22Rv1 (cell line): ENCODE measurements around the gene RECQL.
"Not testable (repeated sequence)": the region's sequence is repeated elsewhere in the genome, so short reads cannot be mapped to it uniquely, and the experiment has no call there.

ENCODE experiments used
- H3K27ac ChIP-seq: fragments of 450-650 bp; 2 replicates; pipeline ENCODE4 v1.5.1; 2017
- ZFX ChIP-seq: fragments of 450-650 bp; IDR thresholded peaks from 2 replicates; pipeline ENCODE4 v1.6.1; 2017; ENCODE audit warnings: antibody characterized with exemption, borderline replicate concordance
- TF ChIP-seq, protein P1 (sequence below): fragments of 450-650 bp; IDR thresholded peaks from 2 replicates; pipeline ENCODE4 v1.5.1; 2017; ENCODE audit warnings: mild to moderate bottlenecking

RECQL gene

DNA sequence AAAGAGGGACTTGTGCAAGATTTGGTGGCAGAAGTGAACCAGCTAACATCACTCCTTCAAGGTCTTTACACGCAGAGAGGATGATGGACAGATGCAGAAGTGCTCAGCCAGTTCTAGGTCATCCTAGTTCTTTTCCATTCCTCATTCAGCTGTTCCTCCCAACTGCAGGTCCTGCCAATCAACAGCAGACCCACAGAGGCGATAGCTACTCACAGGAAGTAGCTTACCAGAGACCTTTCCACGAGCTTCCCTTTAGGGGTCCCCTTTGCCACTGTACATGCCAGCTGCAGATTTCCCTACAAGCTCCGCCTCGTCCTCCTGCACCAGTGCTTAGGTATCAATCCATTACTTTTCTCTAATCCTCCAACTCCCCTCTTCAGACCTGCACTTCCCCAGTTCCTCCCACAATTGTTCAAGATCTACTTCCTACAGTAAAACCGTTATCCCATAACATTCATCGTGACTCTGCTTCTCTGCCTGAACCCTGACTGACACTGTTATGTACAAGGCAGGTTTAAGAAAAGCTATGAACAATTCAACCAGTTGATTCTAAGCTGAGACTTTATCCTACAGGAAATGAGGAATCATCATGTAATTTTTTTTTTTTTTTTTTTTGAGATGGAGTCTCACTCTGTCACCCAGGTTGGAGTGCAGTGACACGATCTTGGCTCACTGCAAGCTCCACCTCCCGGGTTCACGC lies 22.5 kb downstream of the RECQL start:
- TF ChIP-seq, protein P1, sequence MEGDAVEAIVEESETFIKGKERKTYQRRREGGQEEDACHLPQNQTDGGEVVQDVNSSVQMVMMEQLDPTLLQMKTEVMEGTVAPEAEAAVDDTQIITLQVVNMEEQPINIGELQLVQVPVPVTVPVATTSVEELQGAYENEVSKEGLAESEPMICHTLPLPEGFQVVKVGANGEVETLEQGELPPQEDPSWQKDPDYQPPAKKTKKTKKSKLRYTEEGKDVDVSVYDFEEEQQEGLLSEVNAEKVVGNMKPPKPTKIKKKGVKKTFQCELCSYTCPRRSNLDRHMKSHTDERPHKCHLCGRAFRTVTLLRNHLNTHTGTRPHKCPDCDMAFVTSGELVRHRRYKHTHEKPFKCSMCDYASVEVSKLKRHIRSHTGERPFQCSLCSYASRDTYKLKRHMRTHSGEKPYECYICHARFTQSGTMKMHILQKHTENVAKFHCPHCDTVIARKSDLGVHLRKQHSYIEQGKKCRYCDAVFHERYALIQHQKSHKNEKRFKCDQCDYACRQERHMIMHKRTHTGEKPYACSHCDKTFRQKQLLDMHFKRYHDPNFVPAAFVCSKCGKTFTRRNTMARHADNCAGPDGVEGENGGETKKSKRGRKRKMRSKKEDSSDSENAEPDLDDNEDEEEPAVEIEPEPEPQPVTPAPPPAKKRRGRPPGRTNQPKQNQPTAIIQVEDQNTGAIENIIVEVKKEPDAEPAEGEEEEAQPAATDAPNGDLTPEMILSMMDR, result no peak
- no peak overlapping the region for H3K27ac ChIP-seq

GRCh38 chr12:21476949-21477348 lies 24.5 kb downstream of the RECQL start:
- no peak overlapping the region for H3K27ac ChIP-seq
- no peak for TF ChIP-seq ZFX
- TF ChIP-seq, protein P1, result no peak

DNA sequence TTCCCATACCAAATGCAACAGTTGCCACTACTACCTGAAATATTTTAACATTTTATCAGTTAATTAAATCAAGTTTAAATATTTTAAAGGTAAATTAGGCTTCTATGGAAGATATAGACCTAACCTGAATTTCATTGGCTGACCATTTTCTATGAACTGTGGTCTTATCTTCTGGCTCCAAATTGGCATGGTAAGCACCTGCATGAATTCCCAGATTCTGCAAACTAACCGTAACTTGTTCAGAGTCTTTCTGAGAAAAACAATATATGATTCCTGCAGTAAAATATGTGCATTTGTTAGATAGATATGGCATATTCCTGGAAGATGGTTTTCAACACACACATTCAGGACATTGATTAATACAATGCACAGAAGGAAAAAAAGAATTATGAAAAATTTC lies 25.9 kb downstream of the RECQL start:
- H3K27ac ChIP-seq, result no peak overlapping the region
- no peak for TF ChIP-seq ZFX
- TF ChIP-seq, protein P1, result no peak

GRCh38 chr12:21472197-21472823 lies 29.1 kb downstream of the RECQL start:
- no peak overlapping the region for H3K27ac ChIP-seq
- TF ChIP-seq, protein P1, result no peak
- TF ChIP-seq ZFX, result no peak

- TF ChIP-seq ZFX, result no peak
- TF ChIP-seq, protein P1, result no peak
- no peak overlapping the region for H3K27ac ChIP-seq
Measured at GRCh38 chr12:21471294-21471693, 30.1 kb downstream of the RECQL start.

- not testable (repeated sequence) for H3K27ac ChIP-seq
Measured at GRCh38 chr12:21467334-21467733, 34.1 kb downstream of the RECQL start.

GRCh38 chr12:21459474-21459873 lies 42.0 kb downstream of the RECQL start:
- H3K27ac ChIP-seq, result no peak overlapping the region
- TF ChIP-seq, protein P1, result no peak
- no peak for TF ChIP-seq ZFX
